Neural progenitor cell (in vitro differentiated cells): ENCODE results near the gene GULP1.

ENCODE experiments used
- CTCF ChIP-seq: fragments of 200-600 bp; sonication (generic); IDR thresholded peaks from 2 replicates; pipeline ENCODE4 v1.5.1; 2017; ENCODE audit warnings: antibody characterized with exemption, mild to moderate bottlenecking
- EZH2 ChIP-seq: fragments of 200-600 bp; sonication (generic); IDR thresholded peaks from 2 replicates; pipeline ENCODE4 v1.6.1; 2017; ENCODE audit warnings: antibody characterized with exemption, mild to moderate bottlenecking, moderate library complexity
- EZH2phosphoT487 ChIP-seq: fragments of 200-600 bp; sonication (generic); IDR thresholded peaks from 2 replicates; pipeline ENCODE4 v1.6.1; 2017; ENCODE audit warnings: antibody characterized with exemption

DNA sequence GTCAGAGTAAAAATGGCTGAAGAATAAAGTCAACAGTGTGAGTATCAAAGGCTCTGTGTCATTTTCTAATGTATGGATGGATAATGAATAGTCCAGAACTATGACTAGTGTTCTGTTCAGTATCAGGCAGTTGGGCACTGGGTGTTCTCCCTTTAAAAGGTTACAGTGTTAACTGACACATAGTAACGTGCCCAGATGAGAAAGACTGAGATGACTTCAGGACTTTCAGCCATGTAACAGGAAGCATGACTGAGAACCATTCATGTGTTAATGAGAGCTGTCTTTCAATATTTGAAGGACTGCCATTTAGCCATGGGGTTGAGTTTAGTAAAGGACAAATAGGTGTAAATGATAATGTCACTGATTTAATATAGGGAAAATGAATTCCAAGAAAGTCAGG lies 187.1 kb downstream of the GULP1 start:
- TF ChIP-seq EZH2phosphoT487 = no peak
- no peak for TF ChIP-seq CTCF
- no peak for TF ChIP-seq EZH2
